SK-N-MC (cell line): ENCODE data around the gene GTF2H2C.

ENCODE experiments used
- EZH2 ChIP-seq: fragments of 200-600 bp; sonication (generic); IDR thresholded peaks from one replicate; pipeline ENCODE4 v1.6.1; 2017; ENCODE audit warnings: antibody characterized with exemption
- FOXP2 ChIP-seq: optimal IDR thresholded peaks from 2 replicates; pipeline ENCODE3; 2011; ENCODE audit warnings: mild to moderate bottlenecking, moderate library complexity; ENCODE audit not compliant: insufficient read depth; ENCODE audit errors: extremely low read length, control extremely low read depth
- POLR2AphosphoS5 ChIP-seq: IDR thresholded peaks from 2 replicates; pipeline ENCODE4 v1.6.1; 2012; ENCODE audit warnings: mild to moderate bottlenecking, low read depth, low read length, borderline replicate concordance

DNA sequence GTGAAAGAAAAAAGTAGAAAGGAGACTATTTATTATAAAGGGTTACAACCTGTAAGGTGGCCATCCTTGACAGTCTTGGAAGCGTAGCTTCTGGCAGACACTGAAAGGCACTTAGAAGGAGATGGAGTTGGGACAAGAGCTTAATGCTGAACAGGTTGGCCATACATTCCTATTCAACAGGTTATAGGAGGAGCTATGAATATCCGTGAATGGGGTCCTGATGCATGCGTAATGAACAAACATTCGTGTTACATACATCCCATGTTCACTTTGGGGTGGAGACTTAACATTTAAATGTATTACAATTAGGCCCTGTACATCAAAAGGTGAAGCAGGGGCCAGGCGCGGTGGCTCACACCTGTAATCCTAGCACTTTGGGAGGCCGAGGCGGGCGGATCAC, 33.3 kb upstream of the GTF2H2C start:
- TF ChIP-seq EZH2, result no peak
- TF ChIP-seq POLR2AphosphoS5, result no peak
- TF ChIP-seq FOXP2, result no peak
